Measurements from ENCODE around the gene LDB1. TPM values are rescaled to one million over a fixed set of nuclear protein-coding genes. Genes with fewer than 3 reads are reported as not detected.

The LDB1 gene
- total and polyA plus RNA-seq, 2 of the 13 experiments (the other 11 are each of a cell fraction or from before 2014, with no cell fraction given): 17.2 to 45.5 TPM

- TF ChIP-seq IKZF5 (CRISPR knock-in tag; IDR thresholded peaks at IDR 0.05) (peak; percentile 67; the same call in 1 of the 2 replicates), ZNF816 (CRISPR knock-in tag; IDR thresholded peaks at IDR 0.05; ENCODE audit: borderline replicate concordance) (peak; percentile 88), NCOR1 (IDR thresholded peaks at IDR 0.05; ENCODE audit: borderline replicate concordance, low read length) (no peak; the same call in 1 of the 2 replicates), SOX6 (IDR thresholded peaks at IDR 0.05) (no peak), SOX6 (CRISPR knock-in tag; IDR thresholded peaks at IDR 0.05) (no peak; the same call in 1 of the 2 replicates), HIVEP1 (CRISPR knock-in tag; IDR thresholded peaks at IDR 0.05) (0 out of 2 replicates have a peak, but pooled peaks have one; percentile 13), HHEX (CRISPR knock-in tag; IDR thresholded peaks at IDR 0.05) (no peak; the same call in 1 of the 2 replicates), FIP1L1 (IDR thresholded peaks at IDR 0.05; ENCODE audit: borderline replicate concordance, insufficient read depth, low read depth, low read length) (no peak), HES4 (CRISPR knock-in tag; IDR thresholded peaks at IDR 0.05; ENCODE audit: borderline replicate concordance) (0 out of 2 replicates have a peak, but pooled peaks have one; percentile 65), SOX13 (IDR thresholded peaks at IDR 0.05) (no peak), SOX13 (CRISPR knock-in tag; conservative IDR thresholded peaks at IDR 0.05 in 1 of 2, IDR thresholded peaks at IDR 0.05 in 1 of 2) (peak in 1 of 2 experiments; percentile 38; a peak in 1 of 4 replicates), TAF15 (IDR thresholded peaks at IDR 0.05; ENCODE audit: low read depth, low read length, poor library complexity, severe bottlenecking) (no peak), SMAD1 (CRISPR knock-in tag; IDR thresholded peaks at IDR 0.05; ENCODE audit: borderline replicate concordance, low read depth) (peak; percentile 53; the same call in 1 of the 2 replicates), CREB3 (CRISPR knock-in tag; IDR thresholded peaks at IDR 0.05) (no peak), ZNF800 (CRISPR knock-in tag; IDR thresholded peaks at IDR 0.05) (no peak; the same call in 1 of the 2 replicates), ZBTB46 (CRISPR knock-in tag; IDR thresholded peaks at IDR 0.05; ENCODE audit: borderline replicate concordance) (no peak), KAT7 (CRISPR knock-in tag; IDR thresholded peaks at IDR 0.05; ENCODE audit: borderline replicate concordance) (peak; percentile 36; the same call in 1 of the 2 replicates), HNF4G (IDR thresholded peaks at IDR 0.05; ENCODE audit: borderline replicate concordance, low read depth, low read length) (no peak), HNF4G (CRISPR knock-in tag; IDR thresholded peaks at IDR 0.05; ENCODE audit: borderline replicate concordance, low read depth) (no peak; the same call in 1 of the 2 replicates), TFDP2 (CRISPR knock-in tag; IDR thresholded peaks at IDR 0.05) (peak; percentile 57; the same call in 1 of the 2 replicates), SATB2 (CRISPR knock-in tag; IDR thresholded peaks at IDR 0.05) (no peak), GATA4 (IDR thresholded peaks at IDR 0.05; ENCODE audit: borderline replicate concordance, low read depth) (no peak)
Measured at GRCh38 chr10:102132563-102133372, 12.6 kb upstream of the LDB1 start, which contains the start of gene PPRC1 (continued).
